GM12892 (cell line): Measurements from ENCODE around the gene EXOSC10.

Experiments
- POLR2A ChIP-seq: IDR thresholded peaks from 2 replicates; pipeline ENCODE4 v1.6.1; 2011; ENCODE audit warnings: low read depth, low read length, control low read depth
- POLR2AphosphoS5 ChIP-seq: IDR thresholded peaks from 2 replicates; pipeline ENCODE4 v1.6.1; 2011; ENCODE audit warnings: low read depth, low read length, control low read depth
- TAF1 ChIP-seq: IDR thresholded peaks from 2 replicates; pipeline ENCODE4 v1.6.1; 2011; ENCODE audit warnings: low read depth, mild to moderate bottlenecking, control low read depth, low read length, borderline replicate concordance

GRCh38 chr1:11052839-11053757 lies 46.6 kb downstream of the EXOSC10 start:
- TF ChIP-seq POLR2A (no peak; the same call in 1 of the 2 replicates), POLR2AphosphoS5 (no peak; the same call in 1 of the 2 replicates), TAF1 (no peak)
